ENCODE measurements around the gene SYN1. TPM values are rescaled to one million over a fixed set of nuclear protein-coding genes. Genes with fewer than 3 reads are reported as not detected.

SYN1 gene
- total and polyA plus RNA-seq, 2 experiments from 2014 or later: 3.6 to 6.7 TPM

DNA sequence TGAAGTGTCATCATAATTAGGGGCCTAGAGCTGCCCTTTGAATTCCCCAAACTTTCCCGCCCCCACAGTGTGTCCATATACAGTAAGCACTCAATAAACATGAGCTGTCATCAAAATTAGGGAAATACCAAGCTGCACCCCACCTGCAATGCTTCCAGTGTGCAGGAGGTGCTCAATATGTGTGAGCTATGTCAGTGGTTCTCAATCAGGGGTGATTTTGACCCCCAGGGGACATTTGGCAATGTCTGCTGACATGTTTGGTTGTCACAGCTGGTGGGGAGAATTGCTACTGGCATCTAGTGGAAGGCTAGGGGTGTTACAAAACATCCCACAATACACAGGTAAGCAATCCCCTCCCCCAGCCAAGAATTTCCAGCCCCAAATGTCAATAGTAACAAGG is 9.3 kb upstream of the SYN1 start:
- no peaks in the 10 kb centered on the region for H3F3A ChIP-seq (replicated peaks; ENCODE audit: low read depth)
- H3K27ac ChIP-seq (ENCODE audit: low read depth): no peak overlapping the region
- H3K27ac Mint-ChIP-seq: peak overlapping the region; percentile 76; the same call in 1 of the 2 replicates
- no peaks in the 10 kb centered on the region for H3K79me2 ChIP-seq (replicated peaks; ENCODE audit: insufficient read depth)
- H3K4me2 ChIP-seq: no peak overlapping the region
- H3K4me1 Mint-ChIP-seq: peaks cover 18% of the 10 kb centered on the region
- peaks cover 5% of the 10 kb centered on the region; the same call in 1 of the 2 replicates for H3K4me1 ChIP-seq (ENCODE audit: insufficient read depth)
- peaks cover 5% of the 10 kb centered on the region for H3K27me3 Mint-ChIP-seq (ENCODE audit: insufficient read depth, low read depth, poor library complexity)
- H3K4me3 ChIP-seq: no peak overlapping the region
- H3K9me2 ChIP-seq (ENCODE audit: insufficient read depth): no peaks in the 10 kb centered on the region
- TF ChIP-seq JUNB (IDR thresholded peaks at IDR 0.05; ENCODE audit: unreplicated experiment): no peak
- TF ChIP-seq, protein P1, sequence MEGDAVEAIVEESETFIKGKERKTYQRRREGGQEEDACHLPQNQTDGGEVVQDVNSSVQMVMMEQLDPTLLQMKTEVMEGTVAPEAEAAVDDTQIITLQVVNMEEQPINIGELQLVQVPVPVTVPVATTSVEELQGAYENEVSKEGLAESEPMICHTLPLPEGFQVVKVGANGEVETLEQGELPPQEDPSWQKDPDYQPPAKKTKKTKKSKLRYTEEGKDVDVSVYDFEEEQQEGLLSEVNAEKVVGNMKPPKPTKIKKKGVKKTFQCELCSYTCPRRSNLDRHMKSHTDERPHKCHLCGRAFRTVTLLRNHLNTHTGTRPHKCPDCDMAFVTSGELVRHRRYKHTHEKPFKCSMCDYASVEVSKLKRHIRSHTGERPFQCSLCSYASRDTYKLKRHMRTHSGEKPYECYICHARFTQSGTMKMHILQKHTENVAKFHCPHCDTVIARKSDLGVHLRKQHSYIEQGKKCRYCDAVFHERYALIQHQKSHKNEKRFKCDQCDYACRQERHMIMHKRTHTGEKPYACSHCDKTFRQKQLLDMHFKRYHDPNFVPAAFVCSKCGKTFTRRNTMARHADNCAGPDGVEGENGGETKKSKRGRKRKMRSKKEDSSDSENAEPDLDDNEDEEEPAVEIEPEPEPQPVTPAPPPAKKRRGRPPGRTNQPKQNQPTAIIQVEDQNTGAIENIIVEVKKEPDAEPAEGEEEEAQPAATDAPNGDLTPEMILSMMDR (conservative IDR thresholded peaks at IDR 0.05; ENCODE audit: low read depth in 2 of 2): peak; percentile 29 to 57
- no peaks in the 10 kb centered on the region for H3K36me3 ChIP-seq (ENCODE audit: insufficient read depth)
- H4K20me1 ChIP-seq (replicated peaks; ENCODE audit: insufficient read depth): no peaks in the 10 kb centered on the region
- H3K9me3 Mint-ChIP-seq: no peaks in the 10 kb centered on the region
- H3K36me3 Mint-ChIP-seq (ENCODE audit: low read depth): no peaks in the 10 kb centered on the region
- H3K27me3 ChIP-seq (ENCODE audit: insufficient read depth): no peaks in the 10 kb centered on the region
- H3K4me3 Mint-ChIP-seq: no peak overlapping the region
- peak; percentile 71 for ATAC-seq
- H2AFZ ChIP-seq: no peak overlapping the region
- DNase-seq (ENCODE audit: low spot score): peak; percentile 61

DNA sequence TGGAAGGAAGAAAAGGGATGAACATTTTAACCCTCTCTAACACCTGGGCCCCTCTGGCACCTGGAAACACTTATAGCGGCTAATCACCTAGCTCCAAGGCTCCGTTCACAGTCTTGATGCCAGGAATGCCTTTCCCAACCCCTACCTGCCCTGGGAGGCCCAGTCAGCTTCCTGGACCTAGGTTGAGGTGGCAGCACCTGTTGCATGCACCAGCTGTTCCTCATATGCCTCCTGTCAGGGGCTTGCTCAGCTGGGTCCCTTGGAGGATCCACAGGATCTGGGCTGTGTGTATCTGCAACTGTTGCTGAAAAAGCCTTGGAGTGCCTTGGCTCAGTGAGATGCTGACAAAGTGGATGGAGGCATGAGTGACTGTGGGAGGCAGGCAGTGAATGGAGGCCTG is 5.7 kb upstream of the SYN1 start:
- ATAC-seq (no peak), DNase-seq (ENCODE audit: low spot score) (no peak)
- Histone ChIP-seq H3F3A (replicated peaks; ENCODE audit: low read depth) (no peaks in the 10 kb centered on the region), H3K4me3 (no peak overlapping the region), H3K79me2 (replicated peaks; ENCODE audit: insufficient read depth) (no peaks in the 10 kb centered on the region), H3K27me3 (ENCODE audit: insufficient read depth) (no peaks in the 10 kb centered on the region), H3K4me1 (ENCODE audit: insufficient read depth) (peaks cover 5% of the 10 kb centered on the region; the same call in 1 of the 2 replicates), H2AFZ (no peak overlapping the region), H3K36me3 (ENCODE audit: insufficient read depth) (no peaks in the 10 kb centered on the region), H3K9me2 (ENCODE audit: insufficient read depth) (no peaks in the 10 kb centered on the region), H3K27ac (ENCODE audit: low read depth) (no peak overlapping the region), H4K20me1 (replicated peaks; ENCODE audit: insufficient read depth) (no peaks in the 10 kb centered on the region), H3K4me2 (no peak overlapping the region)
- Mint-ChIP-seq H3K36me3 (ENCODE audit: low read depth) (no peaks in the 10 kb centered on the region), H3K27me3 (ENCODE audit: insufficient read depth, low read depth, poor library complexity) (peaks cover 12% of the 10 kb centered on the region), H3K4me1 (peaks cover 32% of the 10 kb centered on the region), H3K9me3 (no peaks in the 10 kb centered on the region), H3K27ac (peak overlapping the region; percentile 28; the same call in 1 of the 2 replicates), H3K4me3 (no peak overlapping the region)
- TF ChIP-seq CREB1 (CRISPR knock-in tag; IDR thresholded peaks at IDR 0.05; ENCODE audit: low read depth): no peak
- no peak for TF ChIP-seq NANOG (IDR thresholded peaks at IDR 0.05; ENCODE audit: borderline replicate concordance)
- TF ChIP-seq ZNF114 (CRISPR knock-in tag; IDR thresholded peaks at IDR 0.05): no peak
- TF ChIP-seq, protein P2, sequence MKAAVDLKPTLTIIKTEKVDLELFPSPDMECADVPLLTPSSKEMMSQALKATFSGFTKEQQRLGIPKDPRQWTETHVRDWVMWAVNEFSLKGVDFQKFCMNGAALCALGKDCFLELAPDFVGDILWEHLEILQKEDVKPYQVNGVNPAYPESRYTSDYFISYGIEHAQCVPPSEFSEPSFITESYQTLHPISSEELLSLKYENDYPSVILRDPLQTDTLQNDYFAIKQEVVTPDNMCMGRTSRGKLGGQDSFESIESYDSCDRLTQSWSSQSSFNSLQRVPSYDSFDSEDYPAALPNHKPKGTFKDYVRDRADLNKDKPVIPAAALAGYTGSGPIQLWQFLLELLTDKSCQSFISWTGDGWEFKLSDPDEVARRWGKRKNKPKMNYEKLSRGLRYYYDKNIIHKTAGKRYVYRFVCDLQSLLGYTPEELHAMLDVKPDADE (IDR thresholded peaks at IDR 0.05): no peak
- TF ChIP-seq JUNB (IDR thresholded peaks at IDR 0.05; ENCODE audit: unreplicated experiment): no peak
- TF ChIP-seq, protein P3, sequence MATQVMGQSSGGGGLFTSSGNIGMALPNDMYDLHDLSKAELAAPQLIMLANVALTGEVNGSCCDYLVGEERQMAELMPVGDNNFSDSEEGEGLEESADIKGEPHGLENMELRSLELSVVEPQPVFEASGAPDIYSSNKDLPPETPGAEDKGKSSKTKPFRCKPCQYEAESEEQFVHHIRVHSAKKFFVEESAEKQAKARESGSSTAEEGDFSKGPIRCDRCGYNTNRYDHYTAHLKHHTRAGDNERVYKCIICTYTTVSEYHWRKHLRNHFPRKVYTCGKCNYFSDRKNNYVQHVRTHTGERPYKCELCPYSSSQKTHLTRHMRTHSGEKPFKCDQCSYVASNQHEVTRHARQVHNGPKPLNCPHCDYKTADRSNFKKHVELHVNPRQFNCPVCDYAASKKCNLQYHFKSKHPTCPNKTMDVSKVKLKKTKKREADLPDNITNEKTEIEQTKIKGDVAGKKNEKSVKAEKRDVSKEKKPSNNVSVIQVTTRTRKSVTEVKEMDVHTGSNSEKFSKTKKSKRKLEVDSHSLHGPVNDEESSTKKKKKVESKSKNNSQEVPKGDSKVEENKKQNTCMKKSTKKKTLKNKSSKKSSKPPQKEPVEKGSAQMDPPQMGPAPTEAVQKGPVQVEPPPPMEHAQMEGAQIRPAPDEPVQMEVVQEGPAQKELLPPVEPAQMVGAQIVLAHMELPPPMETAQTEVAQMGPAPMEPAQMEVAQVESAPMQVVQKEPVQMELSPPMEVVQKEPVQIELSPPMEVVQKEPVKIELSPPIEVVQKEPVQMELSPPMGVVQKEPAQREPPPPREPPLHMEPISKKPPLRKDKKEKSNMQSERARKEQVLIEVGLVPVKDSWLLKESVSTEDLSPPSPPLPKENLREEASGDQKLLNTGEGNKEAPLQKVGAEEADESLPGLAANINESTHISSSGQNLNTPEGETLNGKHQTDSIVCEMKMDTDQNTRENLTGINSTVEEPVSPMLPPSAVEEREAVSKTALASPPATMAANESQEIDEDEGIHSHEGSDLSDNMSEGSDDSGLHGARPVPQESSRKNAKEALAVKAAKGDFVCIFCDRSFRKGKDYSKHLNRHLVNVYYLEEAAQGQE (IDR thresholded peaks at IDR 0.05; ENCODE audit: unreplicated experiment): no peak
- TF ChIP-seq STAT1 (IDR thresholded peaks at IDR 0.05; ENCODE audit: unreplicated experiment): no peak
- TF ChIP-seq ZNF331 (CRISPR knock-in tag; IDR thresholded peaks at IDR 0.05; ENCODE audit: low read depth): no peak
- TF ChIP-seq, protein P4, sequence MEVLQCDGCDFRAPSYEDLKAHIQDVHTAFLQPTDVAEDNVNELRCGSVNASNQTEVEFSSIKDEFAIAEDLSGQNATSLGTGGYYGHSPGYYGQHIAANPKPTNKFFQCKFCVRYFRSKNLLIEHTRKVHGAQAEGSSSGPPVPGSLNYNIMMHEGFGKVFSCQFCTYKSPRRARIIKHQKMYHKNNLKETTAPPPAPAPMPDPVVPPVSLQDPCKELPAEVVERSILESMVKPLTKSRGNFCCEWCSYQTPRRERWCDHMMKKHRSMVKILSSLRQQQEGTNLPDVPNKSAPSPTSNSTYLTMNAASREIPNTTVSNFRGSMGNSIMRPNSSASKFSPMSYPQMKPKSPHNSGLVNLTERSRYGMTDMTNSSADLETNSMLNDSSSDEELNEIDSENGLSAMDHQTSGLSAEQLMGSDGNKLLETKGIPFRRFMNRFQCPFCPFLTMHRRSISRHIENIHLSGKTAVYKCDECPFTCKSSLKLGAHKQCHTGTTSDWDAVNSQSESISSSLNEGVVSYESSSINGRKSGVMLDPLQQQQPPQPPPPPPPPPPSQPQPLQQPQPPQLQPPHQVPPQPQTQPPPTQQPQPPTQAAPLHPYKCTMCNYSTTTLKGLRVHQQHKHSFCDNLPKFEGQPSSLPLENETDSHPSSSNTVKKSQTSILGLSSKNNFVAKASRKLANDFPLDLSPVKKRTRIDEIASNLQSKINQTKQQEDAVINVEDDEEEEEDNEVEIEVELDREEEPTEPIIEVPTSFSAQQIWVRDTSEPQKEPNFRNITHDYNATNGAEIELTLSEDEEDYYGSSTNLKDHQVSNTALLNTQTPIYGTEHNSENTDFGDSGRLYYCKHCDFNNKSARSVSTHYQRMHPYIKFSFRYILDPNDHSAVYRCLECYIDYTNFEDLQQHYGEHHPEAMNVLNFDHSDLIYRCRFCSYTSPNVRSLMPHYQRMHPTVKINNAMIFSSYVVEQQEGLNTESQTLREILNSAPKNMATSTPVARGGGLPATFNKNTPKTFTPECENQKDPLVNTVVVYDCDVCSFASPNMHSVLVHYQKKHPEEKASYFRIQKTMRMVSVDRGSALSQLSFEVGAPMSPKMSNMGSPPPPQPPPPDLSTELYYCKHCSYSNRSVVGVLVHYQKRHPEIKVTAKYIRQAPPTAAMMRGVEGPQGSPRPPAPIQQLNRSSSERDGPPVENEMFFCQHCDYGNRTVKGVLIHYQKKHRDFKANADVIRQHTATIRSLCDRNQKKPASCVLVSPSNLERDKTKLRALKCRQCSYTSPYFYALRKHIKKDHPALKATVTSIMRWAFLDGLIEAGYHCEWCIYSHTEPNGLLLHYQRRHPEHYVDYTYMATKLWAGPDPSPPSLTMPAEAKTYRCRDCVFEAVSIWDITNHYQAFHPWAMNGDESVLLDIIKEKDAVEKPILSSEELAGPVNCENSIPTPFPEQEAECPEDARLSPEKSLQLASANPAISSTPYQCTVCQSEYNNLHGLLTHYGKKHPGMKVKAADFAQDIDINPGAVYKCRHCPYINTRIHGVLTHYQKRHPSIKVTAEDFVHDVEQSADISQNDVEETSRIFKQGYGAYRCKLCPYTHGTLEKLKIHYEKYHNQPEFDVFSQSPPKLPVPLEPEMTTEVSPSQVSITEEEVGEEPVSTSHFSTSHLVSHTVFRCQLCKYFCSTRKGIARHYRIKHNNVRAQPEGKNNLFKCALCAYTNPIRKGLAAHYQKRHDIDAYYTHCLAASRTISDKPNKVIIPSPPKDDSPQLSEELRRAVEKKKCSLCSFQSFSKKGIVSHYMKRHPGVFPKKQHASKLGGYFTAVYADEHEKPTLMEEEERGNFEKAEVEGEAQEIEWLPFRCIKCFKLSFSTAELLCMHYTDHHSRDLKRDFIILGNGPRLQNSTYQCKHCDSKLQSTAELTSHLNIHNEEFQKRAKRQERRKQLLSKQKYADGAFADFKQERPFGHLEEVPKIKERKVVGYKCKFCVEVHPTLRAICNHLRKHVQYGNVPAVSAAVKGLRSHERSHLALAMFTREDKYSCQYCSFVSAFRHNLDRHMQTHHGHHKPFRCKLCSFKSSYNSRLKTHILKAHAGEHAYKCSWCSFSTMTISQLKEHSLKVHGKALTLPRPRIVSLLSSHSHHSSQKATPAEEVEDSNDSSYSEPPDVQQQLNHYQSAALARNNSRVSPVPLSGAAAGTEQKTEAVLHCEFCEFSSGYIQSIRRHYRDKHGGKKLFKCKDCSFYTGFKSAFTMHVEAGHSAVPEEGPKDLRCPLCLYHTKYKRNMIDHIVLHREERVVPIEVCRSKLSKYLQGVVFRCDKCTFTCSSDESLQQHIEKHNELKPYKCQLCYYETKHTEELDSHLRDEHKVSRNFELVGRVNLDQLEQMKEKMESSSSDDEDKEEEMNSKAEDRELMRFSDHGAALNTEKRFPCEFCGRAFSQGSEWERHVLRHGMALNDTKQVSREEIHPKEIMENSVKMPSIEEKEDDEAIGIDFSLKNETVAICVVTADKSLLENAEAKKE (CRISPR knock-in tag; IDR thresholded peaks at IDR 0.05): no peak

Data from GM23338 (cell line).